HEK293T (cell line): ENCODE measurements around the gene GGA2.

ENCODE experiments used
- CTCF ChIA-PET: fragments of 350-600 bp; formaldehyde crosslinking; extraction: SDS; loops from one replicate; lab custom pipeline; 2021; ENCODE audit warnings: antibody characterized with exemption, inconsistent platforms; lab: Yijun Ruan, JAX
- POLR2A ChIA-PET: fragments of 350-600 bp; formaldehyde crosslinking; extraction: SDS; loops from one replicate; lab custom pipeline; 2020; ENCODE audit warnings: antibody characterized with exemption, inconsistent platforms; lab: Yijun Ruan, JAX
- DNase-seq: peaks from one replicate; pipeline ENCODE4 v3.0.0; 2012; ENCODE audit warnings: mixed read lengths; ENCODE audit errors: extremely low spot score
- ARNT ChIP-seq: fragments of 450-650 bp; IDR thresholded peaks from 2 replicates; pipeline ENCODE4 v1.6.1; 2017; ENCODE audit warnings: mild to moderate bottlenecking
- BHLHE40 ChIP-seq: fragments of 450-650 bp; IDR thresholded peaks from 2 replicates; pipeline ENCODE4 v1.6.1; 2016; ENCODE audit warnings: mild to moderate bottlenecking, moderate library complexity, borderline replicate concordance
- CTBP1 ChIP-seq: fragments of 450-650 bp; IDR thresholded peaks from 2 replicates; pipeline ENCODE4 v1.6.1; 2016; ENCODE audit warnings: borderline replicate concordance
- ELF4 ChIP-seq: fragments of 450-650 bp; IDR thresholded peaks from 2 replicates; pipeline ENCODE4 v1.6.1; 2017; ENCODE audit warnings: antibody characterized with exemption
- FOXA1 ChIP-seq: fragments of 450-650 bp; IDR thresholded peaks from 2 replicates; pipeline ENCODE4 v1.6.1; 2016; ENCODE audit warnings: mild to moderate bottlenecking
- FOXK2 ChIP-seq: fragments of 450-650 bp; IDR thresholded peaks from 2 replicates; pipeline ENCODE4 v1.6.1; 2016; ENCODE audit warnings: mild to moderate bottlenecking
- FOXM1 ChIP-seq: fragments of 450-650 bp; IDR thresholded peaks from 2 replicates; pipeline ENCODE4 v1.6.1; 2017; ENCODE audit warnings: mild to moderate bottlenecking, borderline replicate concordance
- HDGF ChIP-seq: fragments of 450-650 bp; IDR thresholded peaks from 2 replicates; pipeline ENCODE4 v1.6.1; 2017; ENCODE audit warnings: antibody characterized with exemption, borderline replicate concordance
- L3MBTL2 ChIP-seq: fragments of 450-650 bp; conservative IDR thresholded peaks from 2 replicates; pipeline ENCODE4 v1.6.1; 2016; ENCODE audit warnings: mild to moderate bottlenecking
- LEF1 ChIP-seq: fragments of 450-650 bp; IDR thresholded peaks from 2 replicates; pipeline ENCODE4 v1.6.1; 2017; ENCODE audit warnings: mild to moderate bottlenecking, borderline replicate concordance
- NFRKB ChIP-seq: fragments of 450-650 bp; IDR thresholded peaks from 2 replicates; pipeline ENCODE4 v1.6.1; 2016; ENCODE audit warnings: mild to moderate bottlenecking, moderate library complexity
- PKNOX1 ChIP-seq: fragments of 450-650 bp; IDR thresholded peaks from 2 replicates; pipeline ENCODE4 v1.6.1; 2016
- SP1 ChIP-seq: fragments of 450-650 bp; IDR thresholded peaks from 2 replicates; pipeline ENCODE4 v1.6.1; 2017
- SUZ12 ChIP-seq: fragments of 450-650 bp; IDR thresholded peaks from 2 replicates; pipeline ENCODE4 v1.6.1; 2016; ENCODE audit warnings: mild to moderate bottlenecking
- TARDBP ChIP-seq: fragments of 450-650 bp; IDR thresholded peaks from 2 replicates; pipeline ENCODE4 v1.6.1; 2016
- ZNF384 ChIP-seq: fragments of 450-650 bp; IDR thresholded peaks from 2 replicates; pipeline ENCODE4 v1.6.1; 2016

GGA2 gene

GRCh38 chr16:23537390-23537789, 27.1 kb upstream of the GGA2 start:
- DNase-seq = no peak
- POLR2A ChIA-PET = no interaction called here
- CTCF ChIA-PET = no interaction called here
- TF ChIP-seq L3MBTL2 (no peak), BHLHE40 (no peak), TARDBP (no peak), ZNF384 (no peak), ARNT (no peak), FOXM1 (no peak), SUZ12 (no peak), LEF1 (no peak), SP1 (no peak), CTBP1 (no peak), HDGF (no peak), NFRKB (no peak), FOXA1 (no peak), ELF4 (no peak)

- POLR2A ChIA-PET = no interaction called here
- CTCF ChIA-PET = no interaction called here
- no peak for DNase-seq
- TF ChIP-seq L3MBTL2 (no peak), CTBP1 (no peak), SUZ12 (no peak), TARDBP (no peak), ARNT (no peak), FOXA1 (no peak), NFRKB (no peak), BHLHE40 (no peak), SP1 (no peak), FOXK2 (no peak), LEF1 (no peak), PKNOX1 (no peak), FOXM1 (no peak)
Observed at GRCh38 chr16:23535901-23536300, 25.6 kb upstream of the GGA2 start.

- CTCF ChIA-PET = no interaction called here
- POLR2A ChIA-PET = no interaction called here
- no peak for DNase-seq
- TF ChIP-seq FOXM1 (no peak), TARDBP (no peak), HDGF (no peak), FOXA1 (no peak), CTBP1 (no peak), ZNF384 (no peak), PKNOX1 (no peak), FOXK2 (no peak), BHLHE40 (no peak), SUZ12 (no peak), ELF4 (no peak), SP1 (no peak), L3MBTL2 (no peak)
Observed at GRCh38 chr16:23534868-23535860, 24.9 kb upstream of the GGA2 start.

- DNase-seq = no peak
- POLR2A ChIA-PET = no interaction called here
- CTCF ChIA-PET = no interaction called here
- TF ChIP-seq BHLHE40 (no peak), ARNT (no peak), NFRKB (no peak)
Observed at GRCh38 chr16:23532448-23532847, 22.2 kb upstream of the GGA2 start.

- POLR2A ChIA-PET = interaction anchor here (1.4 kb wide), 1 partner anchor 27 kb away, joined by 4 read pairs; the partner anchor contains the start of genes EARS2 and UBFD1
- DNase-seq = no peak
- CTCF ChIA-PET = no interaction called here
- TF ChIP-seq FOXA1 = no peak
- no peak for TF ChIP-seq LEF1
- TF ChIP-seq FOXM1 = no peak
- TF ChIP-seq NFRKB = no peak
- TF ChIP-seq HDGF = no peak
- no peak for TF ChIP-seq ZNF384
- no peak for TF ChIP-seq TARDBP
- no peak for TF ChIP-seq SUZ12
Observed at GRCh38 chr16:23530062-23530461, 19.8 kb upstream of the GGA2 start.

GRCh38 chr16:23528644-23529310, 18.5 kb upstream of the GGA2 start:
- POLR2A ChIA-PET = no interaction called here
- TF ChIP-seq CTBP1 (no peak), FOXA1 (no peak), ELF4 (no peak), L3MBTL2 (no peak), ZNF384 (no peak), LEF1 (no peak), PKNOX1 (no peak), NFRKB (no peak), ARNT (no peak), BHLHE40 (no peak), SP1 (no peak), SUZ12 (no peak), FOXM1 (no peak), FOXK2 (no peak), HDGF (no peak), TARDBP (no peak)
- DNase-seq = no peak
- CTCF ChIA-PET = interaction anchor here (0.6 kb wide), 1 partner anchor 162 kb away, joined by 3 read pairs; no protein-coding TSS in a partner anchor
